GM12878 (cell line): ENCODE results near the gene POGZ. TPM values are rescaled to one million over a fixed set of nuclear protein-coding genes. Genes with fewer than 3 reads are reported as not detected.

Experiments
- ATF3 ChIP-seq: IDR thresholded peaks from 2 replicates; pipeline ENCODE4 v1.6.1; 2011; ENCODE audit warnings: low read depth, mild to moderate bottlenecking, low read length, moderate library complexity, borderline replicate concordance; ENCODE audit errors: extremely low read depth
- ATF7 ChIP-seq: fragments of 450-650 bp; IDR thresholded peaks from 2 replicates; pipeline ENCODE4 v1.6.1; 2016; ENCODE audit warnings: low read depth, mild to moderate bottlenecking
- EED ChIP-seq: sonication (generic); IDR thresholded peaks from 2 replicates; pipeline ENCODE4 v1.6.1; 2016; ENCODE audit warnings: antibody characterized with exemption, low read depth
- FOXK2 ChIP-seq: fragments of 450-650 bp; IDR thresholded peaks from 2 replicates; pipeline ENCODE4 v1.6.1; 2017; ENCODE audit warnings: mild to moderate bottlenecking, moderate library complexity
- FOXM1 ChIP-seq: IDR thresholded peaks from 2 replicates; pipeline ENCODE4 v1.6.1; 2012; ENCODE audit warnings: low read depth, mild to moderate bottlenecking, inconsistent platforms, low read length, moderate library complexity
- GATAD2B ChIP-seq: fragments of 450-650 bp; conservative IDR thresholded peaks from 2 replicates; pipeline ENCODE4 v1.6.1; 2017; ENCODE audit warnings: low read depth, mild to moderate bottlenecking, moderate library complexity
- HDGF ChIP-seq: fragments of 450-650 bp; IDR thresholded peaks from 2 replicates; pipeline ENCODE4 v1.6.1; 2016; ENCODE audit warnings: antibody characterized with exemption
- IKZF1 ChIP-seq: fragments of 450-650 bp; conservative IDR thresholded peaks from 2 replicates; pipeline ENCODE4 v1.6.1; 2017; ENCODE audit warnings: antibody characterized with exemption, mild to moderate bottlenecking
- IRF3 ChIP-seq: fragments of 450-650 bp; IDR thresholded peaks from 2 replicates; pipeline ENCODE4 v1.6.1; 2014; ENCODE audit warnings: mild to moderate bottlenecking
- JUND ChIP-seq: IDR thresholded peaks from 2 replicates; pipeline ENCODE4 v1.6.1; 2012; ENCODE audit warnings: low read depth, mild to moderate bottlenecking, low read length, improper control_type of control experiment, moderate library complexity
- MYB ChIP-seq: fragments of 150-350 bp; IDR thresholded peaks from 2 replicates; pipeline ENCODE4 v1.6.1; 2014; ENCODE audit warnings: mild to moderate bottlenecking, low read depth, low read length, borderline replicate concordance
- POLR2AphosphoS5 ChIP-seq: IDR thresholded peaks from 2 replicates; pipeline ENCODE4 v1.6.1; 2011; ENCODE audit warnings: mild to moderate bottlenecking, low read length, inconsistent platforms
- RB1 ChIP-seq: fragments of 450-650 bp; formaldehyde crosslinking; IDR thresholded peaks from 2 replicates; pipeline ENCODE4 v1.6.1; 2017; ENCODE audit warnings: mild to moderate bottlenecking, borderline replicate concordance
- RFX5 ChIP-seq: IDR thresholded peaks from 2 replicates; pipeline ENCODE4 v1.6.1; 2011; ENCODE audit warnings: low read depth, low read length, improper control_type of control experiment
- SP1 ChIP-seq: IDR thresholded peaks from one replicate; pipeline ENCODE4 v1.6.1; 2011; ENCODE audit warnings: low read depth, low read length
- YY1 ChIP-seq: IDR thresholded peaks from 2 replicates; pipeline ENCODE4 v1.6.1; 2011; ENCODE audit warnings: low read depth, mild to moderate bottlenecking, low read length
- polyA plus RNA-seq, 11 experiments: library from polyadenylated mRNA; depleted of rRNA in 4 of 11; unstranded in 6 of 11; stranded (reverse) in 5 of 11; fragments of >200 nt; fragmentation: Nextera tagmentation in 4 of 11; fragmentation: Illumina TruSeq in 1 of 11; extraction: Ambion mirVana in 4 of 11; extraction: Trizol in 1 of 11; gene quantifications; 1 replicate in 1 of 11; 2 replicates in 10 of 11; pipeline versions ENCODE4 v1.2.1 to v1.2.3, GENCODE V29; 2011 to 2016; ENCODE audit warnings: inconsistent platforms in 2 of 11, missing spikeins in 2 of 11, low read depth in 1 of 11
- total RNA-seq, 4 experiments: library from RNA; depleted of rRNA in 3 of 4; stranded (reverse); fragments of >200 nt in 3 of 4; fragmentation: Illumina TruSeq in 1 of 4; extraction: Trizol in 1 of 4; gene quantifications; 2 replicates each; pipeline versions ENCODE4 v1.2.1 to v1.2.3, GENCODE V29; 2013 to 2021
- TF ChIP-seq, protein P1 (sequence below): fragments of 450-650 bp; IDR thresholded peaks from 2 replicates; pipeline ENCODE4 v1.6.1; 2018; ENCODE audit warnings: borderline replicate concordance, mild to moderate bottlenecking; ENCODE audit not compliant: partially characterized antibody
- TF ChIP-seq, protein P2 (sequence below): fragments of 150-350 bp; IDR thresholded peaks from 2 replicates; pipeline ENCODE4 v1.6.1; 2014; ENCODE audit warnings: mild to moderate bottlenecking, low read depth, low read length
- TF ChIP-seq, protein P3 (sequence below): fragments of 450-650 bp; IDR thresholded peaks from 2 replicates; pipeline ENCODE4 v1.6.1; 2018; ENCODE audit warnings: mild to moderate bottlenecking, low read depth, moderate library complexity; ENCODE audit not compliant: partially characterized antibody

The POGZ gene
- total and polyA plus RNA-seq, 10 of the 15 experiments (the other 5 are each of a cell fraction or from before 2014, with no cell fraction given) = 11.3 to 80.6 (median 35.8) TPM

DNA sequence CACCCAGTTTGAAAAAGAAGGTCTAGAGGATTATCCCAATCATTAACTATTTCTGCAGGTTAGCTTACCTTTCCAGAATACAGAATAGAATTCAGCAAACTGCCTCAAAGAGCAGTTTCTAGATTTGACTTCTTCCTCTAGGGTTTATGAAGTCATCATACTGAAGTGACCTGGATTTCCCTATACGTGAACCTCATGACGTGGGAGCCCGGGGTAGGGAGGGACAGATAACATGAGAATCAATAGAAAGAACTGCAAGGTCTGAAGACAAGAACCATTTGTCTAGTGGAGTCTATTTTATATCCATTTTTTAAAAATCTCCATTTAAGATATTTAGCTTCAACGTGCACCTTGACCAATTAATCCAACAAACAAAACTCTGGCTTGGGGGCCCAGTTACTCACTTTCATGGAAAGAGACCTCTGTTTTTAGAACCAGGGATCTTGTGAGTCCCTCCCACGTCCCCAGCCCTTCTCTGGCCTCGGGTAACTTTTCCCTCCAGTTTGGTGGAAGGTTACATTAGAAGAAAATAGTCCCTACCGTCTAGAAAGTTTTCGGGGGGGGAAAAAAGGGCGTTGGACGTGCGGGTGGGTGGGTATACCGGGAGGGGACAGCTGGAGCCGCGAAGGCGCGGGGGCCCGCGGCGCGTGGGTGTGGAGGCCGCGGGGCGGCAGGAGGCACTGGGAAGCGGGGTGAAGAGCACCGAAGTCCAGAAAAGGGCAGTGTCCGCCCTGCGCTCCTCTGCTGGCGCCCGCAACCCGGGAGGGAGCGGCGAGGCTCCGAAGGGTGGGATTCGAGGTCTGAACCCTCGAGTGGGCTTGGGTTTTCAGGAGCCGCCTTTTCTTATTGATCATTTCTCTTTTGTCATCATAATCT lies 13.8 kb upstream of the POGZ start (continued):
- TF ChIP-seq, protein P1, sequence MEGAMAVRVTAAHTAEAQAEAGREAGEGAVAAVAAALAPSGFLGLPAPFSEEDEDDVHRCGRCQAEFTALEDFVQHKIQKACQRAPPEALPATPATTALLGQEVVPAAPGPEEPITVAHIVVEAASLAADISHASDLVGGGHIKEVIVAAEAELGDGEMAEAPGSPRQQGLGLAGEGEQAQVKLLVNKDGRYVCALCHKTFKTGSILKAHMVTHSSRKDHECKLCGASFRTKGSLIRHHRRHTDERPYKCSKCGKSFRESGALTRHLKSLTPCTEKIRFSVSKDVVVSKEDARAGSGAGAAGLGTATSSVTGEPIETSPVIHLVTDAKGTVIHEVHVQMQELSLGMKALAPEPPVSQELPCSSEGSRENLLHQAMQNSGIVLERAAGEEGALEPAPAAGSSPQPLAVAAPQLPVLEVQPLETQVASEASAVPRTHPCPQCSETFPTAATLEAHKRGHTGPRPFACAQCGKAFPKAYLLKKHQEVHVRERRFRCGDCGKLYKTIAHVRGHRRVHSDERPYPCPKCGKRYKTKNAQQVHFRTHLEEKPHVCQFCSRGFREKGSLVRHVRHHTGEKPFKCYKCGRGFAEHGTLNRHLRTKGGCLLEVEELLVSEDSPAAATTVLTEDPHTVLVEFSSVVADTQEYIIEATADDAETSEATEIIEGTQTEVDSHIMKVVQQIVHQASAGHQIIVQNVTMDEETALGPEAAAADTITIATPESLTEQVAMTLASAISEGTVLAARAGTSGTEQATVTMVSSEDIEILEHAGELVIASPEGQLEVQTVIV = no peak
- TF ChIP-seq ATF7 (no peak), JUND (no peak), ATF3 (no peak), FOXM1 (no peak), MYB (no peak), IRF3 (no peak), FOXK2 (no peak), HDGF (no peak), GATAD2B (peak; percentile 39; the same call in 1 of the 2 replicates), YY1 (no peak; the same call in 1 of the 2 replicates), POLR2AphosphoS5 (no peak), SP1 (no peak), RFX5 (no peak), RB1 (no peak), EED (0 out of 2 replicates have a peak, but pooled peaks have one; percentile 17), IKZF1 (peak; percentile 50; the same call in 1 of the 2 replicates)
- TF ChIP-seq, protein P2, sequence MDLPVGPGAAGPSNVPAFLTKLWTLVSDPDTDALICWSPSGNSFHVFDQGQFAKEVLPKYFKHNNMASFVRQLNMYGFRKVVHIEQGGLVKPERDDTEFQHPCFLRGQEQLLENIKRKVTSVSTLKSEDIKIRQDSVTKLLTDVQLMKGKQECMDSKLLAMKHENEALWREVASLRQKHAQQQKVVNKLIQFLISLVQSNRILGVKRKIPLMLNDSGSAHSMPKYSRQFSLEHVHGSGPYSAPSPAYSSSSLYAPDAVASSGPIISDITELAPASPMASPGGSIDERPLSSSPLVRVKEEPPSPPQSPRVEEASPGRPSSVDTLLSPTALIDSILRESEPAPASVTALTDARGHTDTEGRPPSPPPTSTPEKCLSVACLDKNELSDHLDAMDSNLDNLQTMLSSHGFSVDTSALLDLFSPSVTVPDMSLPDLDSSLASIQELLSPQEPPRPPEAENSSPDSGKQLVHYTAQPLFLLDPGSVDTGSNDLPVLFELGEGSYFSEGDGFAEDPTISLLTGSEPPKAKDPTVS = no peak
- TF ChIP-seq, protein P3, sequence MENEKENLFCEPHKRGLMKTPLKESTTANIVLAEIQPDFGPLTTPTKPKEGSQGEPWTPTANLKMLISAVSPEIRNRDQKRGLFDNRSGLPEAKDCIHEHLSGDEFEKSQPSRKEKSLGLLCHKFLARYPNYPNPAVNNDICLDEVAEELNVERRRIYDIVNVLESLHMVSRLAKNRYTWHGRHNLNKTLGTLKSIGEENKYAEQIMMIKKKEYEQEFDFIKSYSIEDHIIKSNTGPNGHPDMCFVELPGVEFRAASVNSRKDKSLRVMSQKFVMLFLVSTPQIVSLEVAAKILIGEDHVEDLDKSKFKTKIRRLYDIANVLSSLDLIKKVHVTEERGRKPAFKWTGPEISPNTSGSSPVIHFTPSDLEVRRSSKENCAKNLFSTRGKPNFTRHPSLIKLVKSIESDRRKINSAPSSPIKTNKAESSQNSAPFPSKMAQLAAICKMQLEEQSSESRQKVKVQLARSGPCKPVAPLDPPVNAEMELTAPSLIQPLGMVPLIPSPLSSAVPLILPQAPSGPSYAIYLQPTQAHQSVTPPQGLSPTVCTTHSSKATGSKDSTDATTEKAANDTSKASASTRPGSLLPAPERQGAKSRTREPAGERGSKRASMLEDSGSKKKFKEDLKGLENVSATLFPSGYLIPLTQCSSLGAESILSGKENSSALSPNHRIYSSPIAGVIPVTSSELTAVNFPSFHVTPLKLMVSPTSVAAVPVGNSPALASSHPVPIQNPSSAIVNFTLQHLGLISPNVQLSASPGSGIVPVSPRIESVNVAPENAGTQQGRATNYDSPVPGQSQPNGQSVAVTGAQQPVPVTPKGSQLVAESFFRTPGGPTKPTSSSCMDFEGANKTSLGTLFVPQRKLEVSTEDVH = no peak
